GM13977 (cell line): ENCODE measurements around the gene STPG3.

Experiments
- DNase-seq: peaks from one replicate; pipeline ENCODE4 v3.0.0; 2012; ENCODE audit warnings: low spot score
- in situ Hi-C: fragments of 300-500 bp; cut with MboI; formaldehyde crosslinking; loops from one replicate; pipeline ENCODE4 v1.12.0; 2022; ENCODE audit warnings: low sequenced_read_pairs, low pct_unique_long_range_greater_than_20kb, mixed read lengths, inconsistent platforms; ENCODE audit not compliant: unreplicated experiment
- TF ChIP-seq, protein P1 (sequence below): IDR thresholded peaks from 2 replicates; pipeline ENCODE4 v1.5.1; 2012; ENCODE audit warnings: mild to moderate bottlenecking, control low read depth; ENCODE audit not compliant: insufficient read depth; ENCODE audit errors: extremely low read depth, missing control alignments

Gene STPG3

GRCh38 chr9:137247135-137247915, 3.8 kb upstream of the STPG3 start:
- DNase-seq, result no peak
- in situ Hi-C loops, result no loop called here
- TF ChIP-seq, protein P1, sequence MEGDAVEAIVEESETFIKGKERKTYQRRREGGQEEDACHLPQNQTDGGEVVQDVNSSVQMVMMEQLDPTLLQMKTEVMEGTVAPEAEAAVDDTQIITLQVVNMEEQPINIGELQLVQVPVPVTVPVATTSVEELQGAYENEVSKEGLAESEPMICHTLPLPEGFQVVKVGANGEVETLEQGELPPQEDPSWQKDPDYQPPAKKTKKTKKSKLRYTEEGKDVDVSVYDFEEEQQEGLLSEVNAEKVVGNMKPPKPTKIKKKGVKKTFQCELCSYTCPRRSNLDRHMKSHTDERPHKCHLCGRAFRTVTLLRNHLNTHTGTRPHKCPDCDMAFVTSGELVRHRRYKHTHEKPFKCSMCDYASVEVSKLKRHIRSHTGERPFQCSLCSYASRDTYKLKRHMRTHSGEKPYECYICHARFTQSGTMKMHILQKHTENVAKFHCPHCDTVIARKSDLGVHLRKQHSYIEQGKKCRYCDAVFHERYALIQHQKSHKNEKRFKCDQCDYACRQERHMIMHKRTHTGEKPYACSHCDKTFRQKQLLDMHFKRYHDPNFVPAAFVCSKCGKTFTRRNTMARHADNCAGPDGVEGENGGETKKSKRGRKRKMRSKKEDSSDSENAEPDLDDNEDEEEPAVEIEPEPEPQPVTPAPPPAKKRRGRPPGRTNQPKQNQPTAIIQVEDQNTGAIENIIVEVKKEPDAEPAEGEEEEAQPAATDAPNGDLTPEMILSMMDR, result no peak

DNA sequence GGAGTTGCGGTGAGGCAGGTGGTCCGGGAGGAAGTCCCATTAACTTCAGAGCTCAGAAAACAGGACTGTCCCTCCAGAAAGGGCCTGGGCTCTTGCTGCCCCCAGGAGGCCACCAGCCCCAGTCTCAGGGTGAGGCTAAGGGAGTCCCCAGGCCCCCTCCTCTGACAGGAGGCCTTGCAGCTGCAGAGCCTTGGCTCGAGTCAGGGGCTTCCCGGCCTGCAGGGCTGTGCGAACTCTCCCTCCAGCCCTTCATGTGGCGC, 3.2 kb upstream of the STPG3 start:
- no peak for DNase-seq
- TF ChIP-seq, protein P1, result no peak
- in situ Hi-C loops, result no loop called here

- in situ Hi-C loops, result no loop called here
- no peak for DNase-seq
- TF ChIP-seq, protein P1, result no peak
These were observed 525 bp upstream of the STPG3 start for GRCh38 chr9:137250329-137251193.

DNA sequence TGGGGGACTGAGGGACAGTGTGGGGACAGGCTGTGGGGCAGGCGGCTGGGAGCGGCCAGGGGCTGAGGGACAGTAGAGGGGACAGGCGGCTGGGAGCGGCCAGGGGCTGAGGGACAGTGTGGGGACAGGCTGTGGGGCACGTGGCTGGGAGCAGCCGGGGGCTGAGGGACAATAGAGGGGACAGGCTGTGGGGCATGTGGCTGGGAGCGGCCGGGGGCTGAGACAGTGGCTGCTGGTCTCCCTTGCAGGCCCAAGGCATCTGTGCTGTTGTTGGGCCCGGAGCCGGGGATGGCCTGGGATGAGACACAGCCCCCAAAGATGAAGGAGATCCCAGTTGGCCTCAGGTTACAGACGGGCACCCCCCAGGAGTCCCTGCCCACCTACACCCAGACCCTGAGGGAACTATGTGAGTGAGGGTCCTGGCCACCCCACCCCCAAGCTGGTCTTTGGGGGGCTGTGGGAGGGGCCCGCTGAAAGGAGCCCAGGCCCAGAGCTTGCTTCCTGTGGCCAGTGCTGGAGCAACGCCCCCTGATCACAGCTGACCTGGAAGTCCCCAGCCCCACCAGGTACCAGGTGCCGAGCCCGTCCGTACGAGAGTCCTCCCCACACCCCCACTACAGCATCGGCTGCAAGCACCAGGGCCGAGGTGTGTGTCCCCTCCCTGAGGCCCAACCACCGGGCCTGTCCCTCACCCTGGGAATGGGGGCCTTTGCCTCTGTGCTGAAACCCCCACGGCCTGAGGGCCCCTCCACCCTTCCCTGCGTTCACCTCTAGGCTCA, 593 bp downstream of the STPG3 start:
- in situ Hi-C loops, result no loop called here
- no peak for DNase-seq
- TF ChIP-seq, protein P1, result no peak

GRCh38 chr9:137252555-137253506, 1.7 kb downstream of the STPG3 start:
- TF ChIP-seq, protein P1, result no peak
- DNase-seq, result no peak
- in situ Hi-C loops, result no loop called here
